ENCODE data around the gene AP5B1.

GRCh38 chr11:65770951-65771567, 9.7 kb downstream of the AP5B1 start:
- TF ChIP-seq GLIS3 (CRISPR knock-in tag; IDR thresholded peaks at IDR 0.05) (no peak), ISL1 (CRISPR knock-in tag; IDR thresholded peaks at IDR 0.05) (no peak), ZFP3 (CRISPR knock-in tag; IDR thresholded peaks at IDR 0.05) (no peak), RARB (CRISPR knock-in tag; IDR thresholded peaks at IDR 0.05) (no peak), OSR1 (CRISPR knock-in tag; IDR thresholded peaks at IDR 0.05) (no peak), CREB5 (CRISPR knock-in tag; IDR thresholded peaks at IDR 0.05; ENCODE audit: low read depth) (no peak), ARNTL (CRISPR knock-in tag; IDR thresholded peaks at IDR 0.05; ENCODE audit: borderline replicate concordance, low read depth) (no peak), SNAI2 (CRISPR knock-in tag; IDR thresholded peaks at IDR 0.05) (no peak), PATZ1 (CRISPR knock-in tag; IDR thresholded peaks at IDR 0.05; ENCODE audit: borderline replicate concordance) (no peak), TCF4 (CRISPR knock-in tag; IDR thresholded peaks at IDR 0.05; ENCODE audit: borderline replicate concordance) (no peak), BACH2 (CRISPR knock-in tag; IDR thresholded peaks at IDR 0.05; ENCODE audit: borderline replicate concordance) (no peak)
